GM06990 (cell line): ENCODE measurements around the gene CXCR4.

ENCODE experiments used
- DNase-seq: peaks from one replicate; pipeline ENCODE4 v3.0.0-alpha.2; 2011; ENCODE audit not compliant: insufficient read length; ENCODE audit errors: extremely low read depth
- H3K27me3 ChIP-seq: replicated peaks from 2 replicates; pipeline ENCODE4 v1.6.0; 2011; ENCODE audit warnings: low read length; ENCODE audit not compliant: control insufficient read depth, insufficient read depth
- H3K36me3 ChIP-seq: 2 replicates; pipeline ENCODE4 v1.5.1; 2011; ENCODE audit warnings: low read length; ENCODE audit not compliant: control insufficient read depth, insufficient read depth
- H3K4me3 ChIP-seq: replicated peaks from 2 replicates; pipeline ENCODE4 v1.5.1; 2011; ENCODE audit warnings: low read depth, mild to moderate bottlenecking, control low read depth, low read length
- CTCF ChIP-seq: IDR thresholded peaks from 2 replicates; pipeline ENCODE4 v1.5.1; 2011; ENCODE audit warnings: low read length, control low read depth, mild to moderate bottlenecking, inconsistent platforms; ENCODE audit not compliant: insufficient read depth, poor library complexity, severe bottlenecking

Gene CXCR4

GRCh38 chr2:136116151-136116812 is 1.7 kb downstream of the CXCR4 start:
- Histone ChIP-seq H3K4me3 (peak overlapping the region; percentile 64), H3K36me3 (peaks cover 2% of the 10 kb centered on the region; the same call in 1 of the 2 replicates), H3K27me3 (no peaks in the 10 kb centered on the region)
- DNase-seq, result peak; percentile 59
- no peak for TF ChIP-seq CTCF

GRCh38 chr2:136115183-136115761 is 2.7 kb downstream of the CXCR4 start:
- DNase-seq, result no peak
- Histone ChIP-seq H3K36me3 (peaks cover 2% of the 10 kb centered on the region; the same call in 1 of the 2 replicates), H3K4me3 (no peak overlapping the region), H3K27me3 (no peaks in the 10 kb centered on the region)
- no peak for TF ChIP-seq CTCF

GRCh38 chr2:136114382-136114781 is 3.6 kb downstream of the CXCR4 start:
- H3K27me3 ChIP-seq, result no peaks in the 10 kb centered on the region
- no peak for DNase-seq
- H3K36me3 ChIP-seq, result peaks cover 2% of the 10 kb centered on the region; the same call in 1 of the 2 replicates
- TF ChIP-seq CTCF, result no peak
- H3K4me3 ChIP-seq, result no peak overlapping the region

- no peak for DNase-seq
- no peak for TF ChIP-seq CTCF
- H3K27me3 ChIP-seq, result no peaks in the 10 kb centered on the region; the same call in 1 of the 2 replicates
- peaks cover 2% of the 10 kb centered on the region; the same call in 1 of the 2 replicates for H3K36me3 ChIP-seq
- no peak overlapping the region for H3K4me3 ChIP-seq
These were observed 4.6 kb downstream of the CXCR4 start for GRCh38 chr2:136113209-136113971.

GRCh38 chr2:136112317-136113208 is 5.4 kb downstream of the CXCR4 start:
- no peak overlapping the region for H3K4me3 ChIP-seq
- no peak for DNase-seq
- no peaks in the 10 kb centered on the region; the same call in 1 of the 2 replicates for H3K27me3 ChIP-seq
- H3K36me3 ChIP-seq, result peaks cover 2% of the 10 kb centered on the region; the same call in 1 of the 2 replicates
- no peak for TF ChIP-seq CTCF
